Measurements from ENCODE around the gene NIPA2.

NIPA2 gene

DNA sequence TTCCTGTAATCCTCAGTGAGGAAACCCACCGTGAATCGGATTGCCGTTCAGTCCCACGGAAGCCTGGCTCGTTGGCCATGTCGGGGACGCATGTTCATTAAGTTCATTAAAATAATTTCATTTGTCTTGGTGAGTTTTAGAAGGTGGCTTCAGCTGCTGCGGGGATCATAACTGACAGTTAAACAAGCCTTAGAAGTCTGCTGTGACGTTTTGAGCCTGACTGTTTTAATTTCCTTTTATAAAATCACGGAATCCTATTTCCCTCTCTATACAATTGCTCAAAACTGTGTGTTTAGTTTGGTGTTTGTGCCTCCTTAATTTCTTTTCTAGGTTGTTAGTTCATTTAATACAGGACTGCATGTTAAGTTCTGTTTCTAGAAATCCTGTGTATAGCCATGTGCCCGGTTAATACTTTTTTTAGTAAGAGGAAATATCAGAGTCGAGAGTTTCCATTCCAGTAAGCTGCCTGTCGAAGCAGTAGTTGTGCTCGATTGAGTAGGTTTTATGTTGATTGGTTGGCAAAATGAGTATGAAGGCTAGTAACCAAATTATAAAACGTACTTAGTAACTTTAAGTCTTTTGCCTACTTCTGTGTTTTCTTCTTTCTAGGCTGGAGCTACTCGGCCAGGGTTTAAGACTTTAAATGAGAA is 705 bp downstream of the NIPA2 start:
- DNase-seq = peak; percentile 21

DNA sequence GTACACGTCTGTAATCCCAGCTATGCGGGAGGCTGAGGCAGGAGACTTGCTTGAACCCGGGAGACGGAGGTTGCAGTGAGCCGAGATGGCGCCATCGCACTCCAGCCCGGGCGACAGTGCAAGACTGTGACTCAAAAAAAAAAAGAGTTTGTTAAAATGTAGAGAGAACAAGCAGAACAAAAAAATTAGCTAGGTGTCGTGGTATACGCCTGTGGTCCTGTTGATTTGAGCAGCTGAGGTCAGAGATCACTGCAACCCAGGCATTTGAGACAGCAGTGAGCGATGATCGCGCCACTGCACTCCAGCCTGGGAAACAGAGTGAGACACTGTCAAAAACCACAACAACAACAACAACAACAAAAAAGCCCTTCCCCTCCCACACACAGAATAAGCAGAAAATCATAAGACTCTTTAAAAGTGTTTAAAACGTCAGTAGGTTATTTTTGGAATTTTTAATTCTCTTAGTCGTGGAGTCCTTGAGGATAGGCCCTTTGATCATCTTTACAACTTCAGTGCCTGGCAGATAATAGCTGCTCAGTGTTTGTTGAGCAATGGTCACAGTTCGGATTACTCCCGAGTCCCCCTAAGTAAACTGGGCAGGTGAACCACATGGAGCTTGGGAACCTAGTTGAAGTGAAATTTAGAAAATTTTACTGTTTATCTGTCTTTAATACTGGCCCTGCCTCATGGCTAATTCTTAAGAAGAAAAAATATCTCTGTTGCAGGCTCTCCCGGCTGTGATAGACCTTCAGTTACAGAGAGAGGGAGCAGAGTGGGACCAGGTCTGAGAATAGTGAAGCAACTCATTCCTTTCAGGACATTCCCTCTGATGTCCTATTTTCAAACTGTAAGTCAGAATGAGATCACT is 6.2 kb downstream of the NIPA2 start:
- no peak for DNase-seq

DNA sequence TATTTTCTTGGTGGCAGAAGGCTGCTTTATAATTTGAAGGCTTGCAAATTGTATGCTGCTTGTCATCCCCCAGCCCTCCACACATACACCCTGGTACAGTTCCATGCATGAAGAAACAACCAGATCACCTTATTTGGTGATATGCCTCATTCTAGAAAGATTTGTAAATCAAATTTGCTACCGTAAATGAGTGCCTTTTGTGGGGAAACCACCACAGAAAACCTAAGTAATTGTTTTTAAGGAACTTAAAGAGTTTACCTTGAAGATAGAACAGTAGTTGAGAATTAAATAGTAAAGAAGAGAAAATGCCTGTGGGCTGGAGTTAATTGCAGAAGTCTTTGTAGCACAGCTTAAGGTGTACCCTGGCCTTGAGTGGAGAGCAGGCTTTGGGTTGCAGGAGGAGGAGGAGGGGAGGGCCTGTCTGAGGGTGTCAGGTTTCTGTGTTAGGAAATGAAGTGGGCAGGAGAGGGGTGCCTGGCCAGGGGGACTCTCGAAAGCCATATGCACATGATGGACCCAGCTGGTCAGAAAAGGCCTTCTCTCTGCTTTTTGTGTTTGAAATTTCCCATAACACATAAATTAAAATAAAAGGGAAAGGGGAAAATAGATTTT is 6.9 kb downstream of the NIPA2 start:
- DNase-seq = no peak

DNA sequence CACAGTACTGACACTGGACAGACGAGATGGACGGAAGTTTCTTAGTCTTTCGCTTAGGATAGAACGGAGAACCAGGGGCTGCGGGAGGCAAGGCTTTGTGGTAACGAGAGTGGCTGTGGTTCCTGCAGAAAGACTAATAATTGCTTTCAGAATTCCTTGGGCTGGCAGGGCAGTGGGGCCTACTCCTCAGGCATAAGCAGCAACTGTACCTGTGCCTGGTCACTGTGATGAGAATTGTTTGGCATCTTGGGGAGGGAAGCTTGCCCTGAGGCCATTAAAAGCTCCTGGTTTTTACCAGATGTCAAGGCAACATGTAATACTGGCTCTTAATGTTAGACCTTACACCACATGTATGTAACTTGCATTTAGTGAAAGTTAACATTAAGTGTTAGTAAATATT is 7.6 kb downstream of the NIPA2 start:
- no peak for DNase-seq

DNA sequence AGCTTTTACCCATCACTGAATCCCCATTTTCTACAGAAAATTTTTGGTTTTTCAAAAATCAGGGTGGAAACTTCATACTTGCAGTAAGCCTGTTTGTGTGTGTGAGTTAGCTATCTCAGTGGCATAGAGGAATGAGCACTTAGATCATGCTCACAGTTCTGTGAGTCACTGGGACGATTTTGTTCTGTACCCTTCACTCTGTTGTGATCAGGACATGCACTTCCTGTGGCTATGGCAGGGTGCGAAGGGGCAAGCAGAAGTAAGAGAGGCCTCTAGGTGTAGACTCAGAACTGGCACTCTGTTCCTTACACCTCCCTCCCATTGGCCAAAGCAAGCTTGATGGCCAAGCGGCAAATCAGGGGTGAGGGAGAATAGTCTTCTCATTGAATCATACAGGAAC is 11.6 kb downstream of the NIPA2 start:
- DNase-seq = no peak

DNA sequence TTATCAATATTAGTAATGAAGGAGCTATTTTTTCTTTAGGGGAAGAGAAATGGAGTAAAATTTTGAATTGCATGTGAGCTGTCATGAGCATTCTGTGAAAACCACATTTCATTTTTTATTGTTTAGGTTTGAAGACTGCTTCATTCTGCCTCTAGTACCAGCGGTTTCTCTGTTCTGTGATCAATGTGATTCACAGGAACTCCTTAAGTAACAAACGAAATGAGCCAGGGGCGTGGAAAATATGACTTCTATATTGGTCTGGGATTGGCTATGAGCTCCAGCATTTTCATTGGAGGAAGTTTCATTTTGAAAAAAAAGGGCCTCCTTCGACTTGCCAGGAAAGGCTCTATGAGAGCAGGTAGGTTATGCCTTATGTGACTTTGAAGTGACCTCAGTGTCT is 13.0 kb downstream of the NIPA2 start:
- no peak for DNase-seq

GRCh38 chr15:22855791-22856190 is 17.3 kb downstream of the NIPA2 start:
- no peak for DNase-seq

DNA sequence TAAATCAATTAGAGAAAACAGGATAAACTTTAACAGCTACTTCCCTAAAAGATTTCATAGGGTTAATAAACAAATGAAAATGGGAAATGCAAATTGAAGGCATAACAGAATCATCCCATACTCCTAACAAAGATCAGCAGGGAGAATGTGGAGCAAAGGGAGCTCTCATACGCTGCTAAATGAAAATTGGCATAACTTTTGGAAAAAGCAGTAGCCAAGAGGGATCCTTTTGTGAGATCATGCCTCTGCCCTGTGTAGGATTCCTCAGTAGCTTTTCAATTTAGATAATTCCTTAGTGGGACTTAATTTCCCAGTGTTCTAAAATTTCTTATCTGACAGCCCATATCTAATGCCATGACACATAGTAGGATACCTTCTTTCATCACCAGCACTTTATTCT is 18.2 kb downstream of the NIPA2 start:
- no peak for DNase-seq

- no peak for DNase-seq
Measured at GRCh38 chr15:22861161-22861560, 22.7 kb downstream of the NIPA2 start.

DNA sequence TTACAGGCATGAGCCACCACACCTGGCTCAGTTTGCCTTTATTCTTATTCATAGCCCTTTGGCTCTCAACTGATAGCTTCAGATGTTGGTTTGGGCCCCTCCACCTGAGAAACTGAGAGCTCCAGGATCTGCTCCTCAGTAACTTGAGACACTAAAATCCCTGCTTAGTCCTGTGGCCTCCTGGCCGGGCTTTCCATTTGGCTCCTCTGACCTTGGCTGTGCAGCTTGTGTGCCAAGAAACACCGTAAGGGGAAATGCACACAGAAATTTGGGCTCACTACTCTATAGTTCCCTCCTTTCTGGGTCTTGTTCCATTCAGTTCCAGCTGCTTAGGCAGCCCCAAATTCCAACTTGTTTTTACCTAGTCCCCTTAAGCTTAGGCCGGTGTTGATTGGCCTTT is 24.9 kb downstream of the NIPA2 start:
- DNase-seq = no peak

GRCh38 chr15:22866079-22866478 is 27.6 kb downstream of the NIPA2 start:
- DNase-seq = no peak

- no peak for DNase-seq
Measured at GRCh38 chr15:22867886-22868285, 29.4 kb downstream of the NIPA2 start.

GRCh38 chr15:22868495-22868894 is 30.0 kb downstream of the NIPA2 start:
- DNase-seq = no peak

GRCh38 chr15:22868928-22869327 is 30.5 kb downstream of the NIPA2 start:
- DNase-seq = no peak

- no peak for DNase-seq
Measured at GRCh38 chr15:22869856-22870255, 31.4 kb downstream of the NIPA2 start.

DNA sequence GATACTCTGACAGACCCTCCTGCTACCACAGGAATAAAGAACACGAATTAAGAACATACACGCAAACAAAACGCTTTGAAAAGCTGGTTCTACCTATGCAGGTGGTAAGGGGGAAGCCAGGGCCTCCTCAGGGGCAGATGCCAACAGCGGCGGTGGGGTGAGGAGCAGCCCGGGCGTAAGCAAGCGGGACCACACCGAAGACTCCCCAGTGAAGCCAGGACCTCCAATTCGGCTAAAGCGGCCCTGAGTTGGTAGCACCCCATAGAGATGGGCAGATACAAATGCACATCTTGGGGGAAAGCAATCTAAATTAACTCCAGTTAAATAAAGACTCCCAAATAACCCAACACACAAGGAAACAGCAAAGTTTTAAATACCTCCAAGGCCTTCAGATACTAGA is 32.4 kb downstream of the NIPA2 start:
- no peak for DNase-seq

DNA sequence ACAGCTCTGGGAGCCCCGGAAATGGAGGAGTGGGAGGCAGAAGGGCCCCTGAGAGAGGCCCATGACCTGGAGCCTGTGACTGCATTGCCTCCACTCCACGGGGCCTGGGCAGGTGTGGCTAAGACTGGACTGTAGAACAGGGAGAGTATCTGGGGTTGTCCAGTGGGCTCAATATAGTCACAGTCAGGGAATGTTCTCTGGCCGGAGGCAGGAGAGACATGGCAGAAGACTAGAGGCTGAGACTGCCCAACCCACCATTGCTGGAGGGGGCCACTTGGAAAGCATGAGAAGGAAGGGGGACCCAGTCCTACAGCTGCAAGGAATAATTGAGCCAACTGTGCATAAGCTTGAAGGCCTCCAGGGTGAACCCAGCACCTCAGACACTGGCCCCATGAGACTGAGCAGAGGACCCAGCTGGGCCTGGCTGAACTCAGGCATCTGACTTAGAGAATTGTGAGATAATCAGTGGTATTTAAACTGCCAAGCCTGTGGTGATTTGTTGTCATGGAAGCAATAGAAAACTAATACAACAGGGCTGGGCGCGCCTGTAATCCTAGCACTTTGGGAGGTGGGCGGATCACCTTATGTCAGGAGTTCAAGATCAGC is 33.1 kb downstream of the NIPA2 start:
- DNase-seq = no peak

- DNase-seq = no peak
Measured at GRCh38 chr15:22872936-22873701, 34.7 kb downstream of the NIPA2 start.

DNA sequence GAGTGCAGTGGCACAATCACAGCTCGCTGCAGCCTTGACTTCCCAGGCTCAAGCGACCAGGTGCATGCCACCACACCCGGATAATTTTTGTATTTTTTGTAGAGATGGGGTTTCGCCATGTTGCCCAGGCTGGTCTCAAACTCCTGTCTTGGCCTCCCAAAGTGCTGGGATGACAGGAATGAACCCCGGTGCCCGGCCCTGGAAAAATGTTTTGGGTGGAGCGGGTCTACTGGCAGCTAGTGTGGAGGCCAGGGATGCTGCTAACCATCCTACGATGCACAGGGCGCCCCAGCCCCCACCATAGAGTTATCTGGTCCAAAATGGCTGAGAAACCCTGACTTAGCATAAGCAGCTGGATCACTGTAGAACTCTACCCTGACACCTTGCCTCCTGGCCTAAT is 35.4 kb downstream of the NIPA2 start:
- no peak for DNase-seq

GRCh38 chr15:22874256-22874655 is 35.8 kb downstream of the NIPA2 start:
- no peak for DNase-seq

GRCh38 chr15:22874966-22875365 is 36.5 kb downstream of the NIPA2 start:
- DNase-seq = no peak

- no peak for DNase-seq
Measured at GRCh38 chr15:22877117-22877516, 38.7 kb downstream of the NIPA2 start.

GRCh38 chr15:22877607-22878006 is 39.1 kb downstream of the NIPA2 start:
- no peak for DNase-seq
